T47D (cell line): Measurements from ENCODE around the gene FARSA.
A peak's percentile ranks its signal among the peaks of the same experiment; 100 is the strongest.

ENCODE experiments used
- DNase-seq, 2 experiments: peaks; one replicate each; pipeline versions ENCODE4 v3.0.0 to v3.0.0-alpha.2; 2011 to 2012; ENCODE audit warnings: low read depth in 1 of 2, low spot score in 1 of 2
- JUND ChIP-seq: IDR thresholded peaks from 2 replicates; pipeline ENCODE4 v1.6.1; 2012; ENCODE audit warnings: low read depth
- in situ Hi-C: cut with HindIII; loops from 2 replicates; pipeline ENCODE4 v1.10.0; 2016; ENCODE audit warnings: low sequenced_read_pairs, low pct_unique_long_range_greater_than_20kb

Gene FARSA

DNA sequence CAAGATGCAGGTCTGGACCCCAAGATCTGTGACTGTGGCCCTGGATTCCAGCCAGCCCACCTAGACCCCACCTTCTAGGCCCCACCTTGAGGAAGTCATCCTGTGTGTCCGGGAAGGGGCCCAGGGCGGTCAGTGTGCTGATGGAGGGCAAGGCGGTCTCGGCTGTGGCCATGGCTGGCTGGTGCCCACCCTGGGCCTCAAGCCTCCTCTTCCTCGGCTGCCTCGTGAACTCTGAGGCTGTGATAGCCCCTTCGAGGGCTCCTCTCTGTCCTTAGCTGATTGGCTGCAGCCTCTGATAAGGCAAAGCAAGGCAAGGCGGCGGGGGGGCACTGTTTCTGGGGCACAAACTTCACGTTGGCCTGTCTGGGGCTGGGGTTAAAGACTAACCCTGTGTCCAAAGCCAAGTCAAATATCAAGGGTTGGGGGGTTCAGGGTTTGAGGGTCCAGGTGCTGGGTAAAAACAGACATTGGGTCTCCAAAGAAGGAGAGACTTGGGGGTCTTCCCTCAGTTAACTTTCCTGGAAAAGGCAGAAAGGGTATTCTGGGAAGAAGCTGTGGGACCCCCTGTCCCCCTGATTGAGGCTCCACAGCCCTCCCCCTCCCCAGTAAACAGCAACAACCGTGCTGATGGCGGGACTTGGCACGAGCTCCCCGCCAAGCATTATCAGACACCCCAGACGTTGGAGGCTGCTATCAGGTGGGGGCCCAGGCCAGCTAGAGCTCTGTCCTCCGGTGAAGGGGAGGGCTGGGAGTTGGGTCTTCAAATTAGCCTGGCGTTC is 46.4 kb downstream of the FARSA start, which contains the start of gene KLF1:
Gene KLF1, minus strand, starts transcription at position 233 of the 779 bp plus-strand sequence. Its CDS starts 61 bp downstream, at position 172.
- TF ChIP-seq JUND = no peak

DNA sequence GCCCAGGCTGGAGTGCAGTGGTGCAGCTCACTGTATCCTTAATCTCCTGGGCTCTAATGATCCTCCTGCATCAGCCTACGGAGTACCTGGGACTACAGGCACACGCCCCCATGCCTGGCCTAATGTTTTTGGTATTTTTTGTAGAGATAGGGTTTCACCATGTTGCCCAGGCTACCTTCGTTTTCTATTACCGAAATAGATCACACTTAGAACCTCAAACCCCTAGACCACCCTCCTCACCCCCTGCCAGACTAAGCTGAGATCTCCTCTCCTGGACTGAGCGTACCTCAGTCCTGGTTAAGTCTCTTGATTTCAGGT is 46.9 kb downstream of the FARSA start:
- no peak for DNase-seq
- in situ Hi-C loops = no loop called here
- no peak for TF ChIP-seq JUND

More for the DNA sequence above, 46.4 kb downstream of the FARSA start, which contains the start of gene KLF1:
- no peak for DNase-seq
- in situ Hi-C loops = no loop called here

DNA sequence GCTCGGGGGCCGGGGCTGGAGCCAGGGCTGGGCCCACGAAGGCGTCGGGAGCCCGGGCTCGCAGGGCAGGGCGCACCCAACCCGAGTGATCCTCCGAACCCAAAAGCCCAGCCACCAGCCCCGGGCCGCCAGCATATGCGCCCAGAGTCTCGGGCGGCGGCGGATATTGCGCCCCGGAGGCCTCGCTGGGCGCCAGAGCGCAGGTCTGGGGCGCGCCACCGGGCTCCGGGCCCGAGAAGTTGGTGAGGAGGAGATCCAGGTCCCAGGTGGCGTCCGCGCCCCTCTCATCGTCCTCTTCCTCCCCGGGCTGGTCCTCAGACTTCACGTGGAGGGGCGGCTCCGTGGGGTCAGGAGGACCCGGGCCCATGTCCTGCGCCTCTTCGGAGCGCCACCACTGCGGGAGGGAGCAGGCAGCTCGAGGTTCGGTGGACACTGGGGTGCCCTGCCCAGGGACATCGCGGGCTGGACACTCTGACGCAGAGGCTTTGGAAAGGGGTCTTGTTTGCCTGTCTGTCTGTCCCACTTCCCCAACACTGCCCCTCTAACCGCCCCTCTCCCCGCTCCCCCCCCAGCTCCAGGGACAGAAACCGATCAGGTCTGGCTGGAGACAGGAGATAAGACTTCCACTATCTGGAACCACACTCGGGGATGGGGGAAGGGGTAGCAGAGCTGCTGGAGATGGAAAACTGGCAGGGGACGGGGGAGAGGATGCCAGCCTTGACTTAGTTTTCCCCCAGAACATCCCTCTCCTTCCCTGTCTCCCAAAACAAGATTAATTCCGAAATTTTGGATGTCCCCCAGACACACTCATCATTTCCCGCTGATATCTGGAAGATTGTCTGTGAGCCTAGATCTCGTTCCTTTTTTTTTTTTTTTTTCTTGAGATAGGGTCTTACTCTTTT is 47.5 kb downstream of the FARSA start:
- TF ChIP-seq JUND = no peak
- DNase-seq = no peak
- in situ Hi-C loops = no loop called here

DNA sequence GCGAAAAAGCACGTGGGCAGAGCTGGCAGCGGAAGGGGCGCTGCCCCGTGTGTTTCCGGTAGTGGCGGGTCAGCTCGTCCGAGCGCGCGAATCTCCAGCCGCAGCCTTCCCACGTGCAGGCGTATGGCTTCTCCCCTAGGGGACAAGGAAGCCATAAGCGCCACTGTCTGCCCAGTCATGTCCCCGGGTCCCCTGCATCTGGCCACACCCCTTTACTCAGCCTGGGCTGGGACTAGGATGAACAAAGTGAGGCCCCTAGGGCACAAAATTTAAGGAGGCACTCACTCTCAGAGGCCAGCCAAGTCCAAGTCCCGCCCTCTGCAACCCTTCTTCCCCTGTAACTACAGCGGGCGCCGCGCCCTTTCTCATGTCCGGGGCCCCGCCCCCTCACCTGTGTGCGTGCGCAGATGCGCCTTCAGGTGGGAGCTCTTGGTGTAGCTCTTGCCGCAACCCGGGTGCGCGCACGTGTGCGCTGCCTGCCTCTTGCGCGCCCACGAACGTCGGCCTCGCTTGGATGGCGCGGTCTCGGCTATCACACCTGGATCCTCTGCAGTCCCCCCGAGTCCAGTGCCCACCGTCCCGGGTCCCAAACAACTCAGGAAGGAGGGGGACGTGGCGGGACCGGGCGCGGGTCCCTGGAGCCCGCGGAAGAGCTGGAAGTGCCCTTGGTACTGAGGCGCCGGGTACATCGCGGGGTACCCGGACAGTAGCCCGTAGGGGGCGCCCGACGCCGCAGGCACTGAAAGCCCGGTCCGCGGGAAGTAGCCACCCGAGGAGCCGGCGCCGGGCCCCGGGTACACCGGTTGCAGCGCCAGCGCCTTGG is 48.4 kb downstream of the FARSA start:
- in situ Hi-C loops = no loop called here
- peak; percentile 94 to 99 for DNase-seq

DNA sequence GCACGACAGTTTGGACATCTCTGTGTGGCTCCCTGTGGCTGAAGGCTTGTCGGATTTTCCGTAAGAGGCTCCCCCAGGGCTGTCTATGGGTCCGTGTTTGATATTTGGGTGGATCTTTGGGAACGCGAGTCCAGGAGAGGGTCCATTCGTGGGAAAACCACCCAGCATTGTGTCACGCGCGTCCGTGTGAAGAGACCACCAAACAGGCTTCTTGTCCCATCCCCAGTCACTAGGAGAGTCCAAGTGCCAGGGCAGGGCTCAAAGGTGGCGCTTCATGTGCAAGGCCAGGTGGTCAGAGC is 48.9 kb downstream of the FARSA start:
- in situ Hi-C loops = no loop called here
- DNase-seq = no peak
- no peak for TF ChIP-seq JUND

More for the DNA sequence above, 48.4 kb downstream of the FARSA start:
- no peak for TF ChIP-seq JUND

DNA sequence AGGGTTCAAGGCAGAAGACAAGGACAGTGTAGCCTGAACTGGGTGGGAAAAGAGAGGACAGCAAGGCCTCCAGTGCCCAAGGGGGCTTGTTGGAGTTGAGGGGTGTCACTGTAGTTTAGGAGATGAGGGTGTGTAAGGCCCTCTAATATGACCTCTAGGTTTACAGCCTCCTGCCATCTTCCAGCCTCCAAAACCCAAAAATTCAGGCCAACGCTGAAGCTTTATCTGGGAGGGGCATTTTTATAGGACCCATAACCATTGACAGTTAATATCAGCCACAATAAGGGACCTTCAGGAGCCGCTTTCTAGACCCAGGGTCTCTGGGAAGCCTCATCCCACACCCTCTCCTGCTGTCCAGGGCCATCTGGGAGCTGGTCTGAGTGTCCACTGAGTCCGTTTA is 49.3 kb downstream of the FARSA start:
- in situ Hi-C loops = no loop called here
- DNase-seq = no peak
- TF ChIP-seq JUND = no peak

DNA sequence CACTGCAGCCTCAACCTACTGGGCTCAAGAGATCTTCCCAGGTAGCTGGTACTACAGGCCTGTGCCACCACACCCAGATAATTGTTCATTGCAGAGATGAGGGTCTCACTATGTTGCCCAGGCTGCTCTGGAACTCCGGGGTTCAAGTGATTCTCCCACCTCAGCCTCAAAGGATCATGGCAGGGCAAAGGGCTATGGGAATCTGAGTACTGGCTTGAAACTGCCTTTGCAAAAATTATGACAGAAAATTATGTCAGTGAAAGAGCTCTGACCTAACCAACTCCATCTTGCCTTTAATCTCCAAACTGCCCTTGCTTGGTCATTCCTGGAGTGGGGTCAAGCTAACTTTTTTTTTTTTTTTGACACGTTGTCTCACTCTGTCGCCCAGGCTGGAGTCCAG is 50.9 kb downstream of the FARSA start:
- TF ChIP-seq JUND = no peak
- no peak for DNase-seq
- in situ Hi-C loops = no loop called here

DNA sequence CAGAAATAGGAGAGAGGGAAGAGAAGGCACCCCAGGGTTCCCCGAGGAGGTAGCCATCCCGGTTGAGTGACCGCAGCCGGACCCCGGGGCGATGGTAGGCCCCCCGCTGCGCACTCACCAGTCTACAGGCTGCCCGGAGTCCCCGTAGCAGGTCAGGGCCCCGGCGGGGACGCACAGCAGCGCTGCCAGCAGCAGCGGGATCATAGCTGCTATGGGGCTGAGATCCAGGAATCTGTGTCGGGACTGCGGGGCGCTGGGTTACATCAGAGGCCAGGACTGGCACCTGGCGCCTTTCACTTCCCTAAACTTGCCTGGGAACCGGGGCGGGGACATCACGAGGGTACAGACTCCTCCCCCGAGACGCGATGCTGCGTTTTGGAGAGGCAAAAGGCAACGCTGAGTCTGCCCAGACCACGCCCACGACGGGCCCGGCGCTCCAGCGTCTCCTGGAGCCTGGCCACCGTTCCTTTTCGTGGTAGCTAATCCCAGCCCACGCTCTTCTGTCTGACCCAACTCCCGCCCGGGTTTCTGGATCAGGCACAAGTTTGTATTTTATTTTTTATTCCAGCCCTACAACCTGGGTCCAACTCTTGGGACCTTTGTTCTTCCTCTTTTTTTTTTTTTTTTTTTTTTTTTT is 52.2 kb downstream of the FARSA start, which contains the start of gene DNASE2:
Gene DNASE2, minus strand, starts transcription at position 278 of the 637 bp plus-strand sequence. Its CDS starts 74 bp downstream, at position 204.
- no peak for TF ChIP-seq JUND
- in situ Hi-C loops = no loop called here
- DNase-seq = peak; percentile 93 to 97

DNA sequence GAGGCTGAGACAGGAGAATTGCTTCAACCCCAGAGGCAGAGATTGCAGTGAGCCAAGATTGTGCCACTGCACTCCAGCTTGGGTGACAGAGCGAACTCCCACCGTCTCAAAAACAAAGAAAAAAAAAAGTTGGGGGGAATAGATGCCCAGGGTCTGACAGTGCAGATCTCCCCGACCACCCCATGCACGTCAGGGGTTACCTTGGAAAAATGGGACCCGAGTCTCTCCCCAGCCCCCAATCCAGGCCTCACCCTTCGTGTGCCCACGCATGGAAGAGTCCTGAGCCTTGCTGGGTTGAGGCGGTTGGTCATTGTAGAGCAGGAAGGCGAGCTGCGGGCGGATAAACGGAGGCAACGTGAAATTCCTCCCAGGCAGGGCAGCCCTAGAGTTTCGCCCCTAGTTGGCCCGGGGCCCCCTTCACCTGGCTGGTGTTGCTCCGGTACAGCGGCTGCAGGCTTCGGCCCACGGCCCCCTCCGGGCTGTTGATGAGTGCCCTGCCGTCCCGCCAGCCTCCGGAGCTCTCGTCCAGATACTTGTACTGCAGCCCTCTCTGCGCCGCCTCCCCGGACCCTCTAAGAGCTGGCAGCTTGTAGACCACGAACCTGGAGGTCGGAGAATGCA is 52.9 kb downstream of the FARSA start:
- DNase-seq = peak; percentile 55 to 62
- in situ Hi-C loops = no loop called here
- no peak for TF ChIP-seq JUND

DNA sequence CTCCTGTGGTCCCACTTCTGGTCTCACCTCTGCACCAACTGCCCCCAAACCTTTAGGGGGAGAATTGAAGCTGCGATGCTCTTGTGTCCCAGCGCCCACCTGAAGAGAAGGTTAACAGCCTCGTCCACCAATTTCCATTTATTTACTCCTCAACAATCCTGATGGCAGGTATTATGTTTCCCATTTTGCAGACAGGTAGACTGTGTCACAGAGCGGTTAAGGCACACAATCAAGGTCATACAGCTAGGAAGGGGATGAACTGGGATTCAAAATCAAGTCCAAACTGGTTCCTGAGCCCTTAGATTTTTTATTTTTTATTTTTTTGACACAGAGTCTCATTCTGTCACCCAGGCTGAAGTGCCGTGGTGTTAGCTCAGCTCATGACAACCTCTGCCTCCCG is 58.4 kb downstream of the FARSA start:
- in situ Hi-C loops = no loop called here
- no peak for TF ChIP-seq JUND
- DNase-seq = no peak

DNA sequence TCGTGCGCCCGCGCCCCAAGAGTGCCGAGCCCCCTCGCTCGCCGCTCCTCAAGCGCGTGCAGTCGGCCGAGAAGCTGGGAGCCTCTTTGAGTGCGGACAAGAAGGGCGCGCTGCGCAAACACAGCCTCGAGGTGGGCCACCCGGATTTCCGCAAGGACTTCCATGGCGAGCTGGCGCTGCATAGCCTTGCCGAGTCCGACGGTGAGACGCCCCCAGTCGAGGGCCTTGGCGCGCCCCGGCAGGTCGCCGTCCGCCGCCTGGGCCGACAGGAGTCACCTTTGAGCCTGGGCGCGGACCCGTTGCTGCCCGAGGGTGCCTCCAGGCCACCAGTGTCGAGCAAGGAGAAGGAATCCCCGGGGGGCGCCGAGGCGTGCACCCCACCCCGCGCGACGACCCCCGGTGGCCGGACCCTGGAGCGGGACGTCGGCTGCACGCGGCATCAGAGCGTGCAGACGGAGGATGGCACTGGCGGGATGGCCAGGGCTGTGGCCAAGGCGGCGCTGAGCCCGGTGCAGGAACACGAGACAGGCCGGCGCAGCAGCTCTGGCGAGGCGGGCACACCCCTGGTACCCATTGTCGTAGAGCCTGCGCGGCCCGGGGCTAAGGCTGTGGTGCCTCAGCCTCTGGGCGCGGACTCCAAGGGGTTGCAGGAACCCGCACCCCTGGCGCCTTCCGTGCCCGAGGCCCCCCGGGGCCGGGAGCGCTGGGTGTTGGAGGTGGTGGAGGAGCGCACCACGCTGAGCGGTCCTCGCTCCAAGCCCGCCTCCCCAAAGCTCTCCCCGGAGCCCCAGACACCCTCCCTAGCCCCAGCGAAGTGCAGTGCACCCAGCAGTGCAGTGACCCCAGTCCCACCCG is 59.4 kb downstream of the FARSA start:
- in situ Hi-C loops = no loop called here
- DNase-seq = no peak

More for the DNA sequence above, 59.4 kb downstream of the FARSA start:
- TF ChIP-seq JUND = no peak
